HepG2 (cell line): ENCODE data around the gene MTPN. TPM values are rescaled to one million over a fixed set of nuclear protein-coding genes. Genes with fewer than 3 reads are reported as not detected.

Source experiments
- ATAC-seq: fragments of 200-7000 bp; cut with Tn5 transposase; 3 replicates; pipeline ENCODE4 v1.9.1; 2020; ENCODE audit warnings: mild to moderate bottlenecking, moderate library complexity
- BruUV-seq: library from RNA; stranded (reverse); fragments of 400-500 nt; replicated peaks from 2 replicates; lab custom pipeline; 2021; lab: Mats Ljungman, UMichigan
- CTCF ChIA-PET: fragments of 300-600 bp; formaldehyde crosslinking; extraction: SDS; loops from one replicate; lab custom pipeline; 2021; ENCODE audit warnings: low total read pairs, inconsistent platforms, low intra/inter-chr PET ratio; lab: Yijun Ruan, JAX
- POLR2A ChIA-PET: fragments of 350-600 bp; sonication (Branson Sonifier 250); formaldehyde crosslinking; loops from one replicate; lab custom pipeline; 2020; ENCODE audit warnings: antibody characterized with exemption, inconsistent platforms; lab: Yijun Ruan, JAX
- DNase-seq: peaks from one replicate; pipeline ENCODE4 v3.0.0-alpha.2; 2015; ENCODE audit warnings: low spot score
- FAIRE-seq: peaks from 3 replicates; lab custom pipeline; 2011; peaks lifted over from hg19 to GRCh38; lab: Jason Lieb, UNC
- H2AFZ ChIP-seq: one replicate; pipeline ENCODE4 v1.6.1; 2011; ENCODE audit warnings: low read length, inconsistent platforms
- H3K27ac ChIP-seq: fragments of 300-600 bp; 3 replicates; pipeline ENCODE4 v1.8.0; 2011; ENCODE audit warnings: mixed run types, mild to moderate bottlenecking, mixed read lengths, low read length, inconsistent platforms; ENCODE audit not compliant: insufficient read depth; ENCODE audit errors: extremely low read length
- H3K27me3 ChIP-seq, 2 experiments: fragments of 200-600 bp in 1 of 2; 2 replicates in 1 of 2; 3 replicates in 1 of 2; pipeline versions ENCODE4 v1.6.0 to v1.8.0; 2011; ENCODE audit warnings: low read length in 2 of 2, mild to moderate bottlenecking in 2 of 2, moderate library complexity in 2 of 2, inconsistent platforms in 1 of 2; ENCODE audit not compliant: insufficient read depth in 2 of 2, control insufficient read depth in 1 of 2
- H3K36me3 ChIP-seq, 2 experiments: fragments of 200-600 bp in 1 of 2; replicated peaks in 1 of 2; 2 replicates in 1 of 2; 3 replicates in 1 of 2; pipeline versions ENCODE4 v1.5.1 to v1.8.0; 2011; ENCODE audit warnings: low read length in 2 of 2, inconsistent platforms in 1 of 2; ENCODE audit not compliant: insufficient read depth in 2 of 2, control insufficient read depth in 1 of 2
- H3K4me1 ChIP-seq: 2 replicates; pipeline ENCODE4 v1.5.1; 2012; ENCODE audit warnings: low read length, inconsistent platforms; ENCODE audit not compliant: insufficient read depth
- H3K4me2 ChIP-seq: 2 replicates; pipeline ENCODE4 v1.6.0; 2011; ENCODE audit warnings: low read depth, low read length, inconsistent platforms
- H3K4me3 ChIP-seq, 3 experiments: fragments of 200-600 bp in 1 of 3; sonication (generic), shearing (Covaris generic) in 1 of 3; replicated peaks in 1 of 3; 2 replicates each; pipeline ENCODE4 v1.5.1; 2011 to 2016; ENCODE audit warnings: low read length in 3 of 3, inconsistent platforms in 2 of 3, low read depth in 2 of 3, mild to moderate bottlenecking in 2 of 3, control low read depth in 1 of 3, mixed read lengths in 1 of 3; ENCODE audit not compliant: insufficient read depth in 1 of 3
- H3K79me2 ChIP-seq: one replicate; pipeline ENCODE4 v1.6.1; 2011; ENCODE audit warnings: low read length, inconsistent platforms; ENCODE audit not compliant: insufficient read depth
- H3K9ac ChIP-seq: 2 replicates; pipeline ENCODE4 v1.6.0; 2011; ENCODE audit warnings: mild to moderate bottlenecking, low read depth, low read length, inconsistent platforms; ENCODE audit not compliant: insufficient read depth
- H3K9me3 ChIP-seq: 2 replicates; pipeline ENCODE4 v1.5.1; 2012; ENCODE audit warnings: mild to moderate bottlenecking, low read length
- H4K20me1 ChIP-seq: 2 replicates; pipeline ENCODE4 v1.6.0; 2011; ENCODE audit warnings: inconsistent platforms, mild to moderate bottlenecking, low read length, moderate library complexity; ENCODE audit not compliant: insufficient read depth
- AGO2 ChIP-seq: fragments of 200-400 bp; formaldehyde crosslinking; optimal IDR thresholded peaks from 2 replicates; pipeline ENCODE3; 2017; ENCODE audit warnings: mild to moderate bottlenecking, low read depth, low read length, moderate library complexity
- DPF2 ChIP-seq: sonication (generic); formaldehyde crosslinking; IDR thresholded peaks from 2 replicates; pipeline ENCODE4 v1.4.0; 2020; ENCODE audit warnings: mild to moderate bottlenecking, low read depth, missing genetic modification reagents, borderline replicate concordance
- FOXO1 ChIP-seq: sonication (generic); formaldehyde crosslinking; IDR thresholded peaks from 2 replicates; pipeline ENCODE4 v1.4.0; 2020; ENCODE audit warnings: missing genetic modification reagents
- FOXO4 ChIP-seq: sonication (generic); formaldehyde crosslinking; conservative IDR thresholded peaks from 2 replicates; pipeline ENCODE4 v1.8.1; 2023; ENCODE audit warnings: missing genetic modification reagents
- JDP2 ChIP-seq: sonication (generic); formaldehyde crosslinking; IDR thresholded peaks from 2 replicates; pipeline ENCODE4 v1.8.1; 2022; ENCODE audit warnings: missing genetic modification reagents, borderline replicate concordance
- NPAS2 ChIP-seq: sonication (generic); formaldehyde crosslinking; IDR thresholded peaks from 2 replicates; pipeline ENCODE4 v1.8.0; 2022; ENCODE audit warnings: mild to moderate bottlenecking, missing genetic modification reagents, borderline replicate concordance
- SRSF1 ChIP-seq: fragments of 200-400 bp; formaldehyde crosslinking; optimal IDR thresholded peaks from 2 replicates; pipeline ENCODE3; 2017; ENCODE audit warnings: mild to moderate bottlenecking, low read depth, low read length, moderate library complexity
- SYNCRIP ChIP-seq: fragments of 200-400 bp; formaldehyde crosslinking; IDR thresholded peaks from 2 replicates; pipeline ENCODE4 v1.6.1; 2018; ENCODE audit warnings: mild to moderate bottlenecking, low read depth, low read length; ENCODE audit not compliant: insufficient read depth
- ZKSCAN8 ChIP-seq: IDR thresholded peaks from 2 replicates; pipeline ENCODE4 v1.6.1; 2016; ENCODE audit warnings: borderline replicate concordance, missing genetic modification reagents, missing compliant biosample characterization
- ZNF136 ChIP-seq: sonication (generic); formaldehyde crosslinking; IDR thresholded peaks from 2 replicates; pipeline ENCODE4 v1.8.1; 2022; ENCODE audit warnings: low read depth, mild to moderate bottlenecking, moderate library complexity, missing genetic modification reagents
- ZNF446 ChIP-seq: sonication (generic); formaldehyde crosslinking; IDR thresholded peaks from 2 replicates; pipeline ENCODE4 v1.5.0; 2020; ENCODE audit warnings: mild to moderate bottlenecking, missing genetic modification reagents
- ZNF563 ChIP-seq: sonication (generic); formaldehyde crosslinking; IDR thresholded peaks from 2 replicates; pipeline ENCODE4 v1.8.0; 2022; ENCODE audit warnings: mild to moderate bottlenecking, moderate library complexity, missing genetic modification reagents
- WGBS: methylation state at CpG from one replicate; pipeline ENCODE4 v1.1.6; 2017; ENCODE audit warnings: low lambda C conversion rate; 5-methylcytosine and 5-hydroxymethylcytosine counted together
- in situ Hi-C: cut with HindIII; loops from 2 replicates; pipeline ENCODE4 v1.10.0; 2017; ENCODE audit warnings: low pct_unique_long_range_greater_than_20kb; ENCODE audit not compliant: extremely low pct_ligation_motif_present
- intact Hi-C: fragments of 100-400 bp; cut with micrococcal nuclease; formaldehyde crosslinking; loops from one replicate; pipeline ENCODE4 v1.10.0; 2022; ENCODE audit not compliant: unreplicated experiment
- polyA plus RNA-seq, 8 experiments: library from polyadenylated mRNA; depleted of rRNA in 3 of 8; stranded (reverse) in 7 of 8; unstranded in 1 of 8; fragments of >200 nt; fragmentation: Illumina TruSeq in 4 of 8; extraction: Trizol in 4 of 8; gene quantifications; 2 replicates each; pipeline versions ENCODE4 v1.2.1 to v1.2.3, GENCODE V29; 2011 to 2016; ENCODE audit warnings: low read depth in 4 of 8, missing spikeins in 1 of 8, mixed read lengths in 1 of 8; ENCODE audit not compliant: insufficient read depth in 1 of 8
- total RNA-seq, 5 experiments: library from RNA; depleted of rRNA; stranded (reverse); fragments of >200 nt; fragmentation: Illumina TruSeq; extraction: Trizol; gene quantifications; 2 replicates each; pipeline ENCODE4 v1.2.3, GENCODE V29; 2016; ENCODE audit warnings: low read depth in 1 of 5
- TF ChIP-seq, protein P1 (sequence below): sonication (generic); formaldehyde crosslinking; IDR thresholded peaks from 2 replicates; pipeline ENCODE4 v1.8.0; 2022; ENCODE audit warnings: mild to moderate bottlenecking, missing genetic modification reagents, borderline replicate concordance

The MTPN gene
- total and polyA plus RNA-seq, 2 of the 13 experiments (the other 11 are each of a cell fraction or from before 2014, with no cell fraction given), result 31.1 to 71.7 TPM

- Histone ChIP-seq H3K9me3 (no peaks in the 10 kb centered on the region), H3K9ac (no peak overlapping the region), H3K79me2 (no peaks in the 10 kb centered on the region), H3K4me3 (no peak overlapping the region), H3K27me3 (no peaks in the 10 kb centered on the region), H3K36me3 (peaks cover 3 to 15% of the 10 kb centered on the region in 2 experiments; a peak in 2 of 5 replicates), H4K20me1 (no peaks in the 10 kb centered on the region), H3K4me2 (no peak overlapping the region), H3K27ac (no peak overlapping the region), H3K4me1 (no peaks in the 10 kb centered on the region), H2AFZ (no peak overlapping the region)
- FAIRE-seq, result no peak
- POLR2A ChIA-PET, result no interaction called here
- no TSS peak for BruUV-seq
- DNase-seq, result no peak
- CTCF ChIA-PET, result no interaction called here
- ATAC-seq, result no peak
- intact Hi-C loops (no loop called here), in situ Hi-C loops (no loop called here)
- TF ChIP-seq SYNCRIP (no peak), ZNF136 (CRISPR knock-in tag) (no peak), FOXO4 (CRISPR knock-in tag) (no peak), JDP2 (CRISPR knock-in tag) (no peak)
Measured at GRCh38 chr7:135928136-135928535, 49.0 kb downstream of the MTPN start.

DNA sequence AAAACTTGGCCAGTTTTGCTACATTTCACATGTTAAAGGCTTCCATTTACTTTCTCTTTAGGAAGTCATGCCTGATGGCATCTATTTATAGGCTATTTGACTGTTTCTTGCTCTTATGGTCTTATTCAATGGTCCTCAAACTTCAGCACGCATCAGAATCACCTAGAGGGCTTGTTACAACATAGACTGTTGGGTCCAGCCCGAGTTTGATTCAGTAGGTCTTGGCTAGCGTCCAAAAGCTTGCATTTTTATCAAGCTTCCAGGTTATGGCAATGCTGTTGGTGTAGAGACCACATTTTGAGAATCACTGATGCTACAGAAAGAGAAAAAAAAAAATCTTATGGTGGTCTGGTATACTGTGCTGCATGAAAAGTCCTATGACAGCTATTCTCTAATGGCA, 51.9 kb downstream of the MTPN start:
- ChIA-PET CTCF (no interaction called here), POLR2A (no interaction called here)
- Histone ChIP-seq H3K4me2 (no peak overlapping the region), H2AFZ (no peak overlapping the region), H4K20me1 (no peaks in the 10 kb centered on the region), H3K27ac (no peak overlapping the region), H3K9ac (no peak overlapping the region), H3K4me1 (no peaks in the 10 kb centered on the region), H3K9me3 (no peaks in the 10 kb centered on the region), H3K36me3 (peaks cover 2 to 15% of the 10 kb centered on the region in 2 experiments; a peak in 2 of 5 replicates), H3K4me3 (no peak overlapping the region), H3K27me3 (no peaks in the 10 kb centered on the region), H3K79me2 (no peaks in the 10 kb centered on the region)
- DNase-seq (no peak), FAIRE-seq (no peak), ATAC-seq (no peak)
- BruUV-seq, result no TSS peak
- WGBS, result 91% methylated on average over 3 of the region's 3 CpGs
- intact Hi-C loops, result no loop called here
- in situ Hi-C loops, result no loop called here
- TF ChIP-seq, protein P1, sequence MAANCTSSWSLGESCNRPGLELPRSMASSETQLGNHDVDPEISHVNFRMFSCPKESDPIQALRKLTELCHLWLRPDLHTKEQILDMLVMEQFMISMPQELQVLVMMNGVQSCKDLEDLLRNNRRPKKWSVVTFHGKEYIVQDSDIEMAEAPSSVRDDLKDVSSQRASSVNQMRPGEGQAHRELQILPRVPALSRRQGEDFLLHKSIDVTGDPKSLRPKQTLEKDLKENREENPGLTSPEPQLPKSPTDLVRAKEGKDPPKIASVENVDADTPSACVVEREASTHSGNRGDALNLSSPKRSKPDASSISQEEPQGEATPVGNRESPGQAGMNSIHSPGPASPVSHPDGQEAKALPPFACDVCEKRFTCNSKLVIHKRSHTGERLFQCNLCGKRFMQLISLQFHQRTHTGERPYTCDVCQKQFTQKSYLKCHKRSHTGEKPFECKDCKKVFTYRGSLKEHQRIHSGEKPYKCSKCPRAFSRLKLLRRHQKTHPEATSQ (CRISPR knock-in tag), result no peak
- TF ChIP-seq NPAS2 (CRISPR knock-in tag), result no peak
- no peak for TF ChIP-seq AGO2
- TF ChIP-seq FOXO1, result no peak
- no peak for TF ChIP-seq DPF2 (CRISPR knock-in tag)
- TF ChIP-seq ZNF446 (CRISPR knock-in tag), result no peak
- TF ChIP-seq ZKSCAN8 (CRISPR knock-in tag), result no peak
- no peak for TF ChIP-seq ZNF563 (CRISPR knock-in tag)
- TF ChIP-seq SRSF1, result no peak
